Measurements from ENCODE around the gene CELF2. TPM values are rescaled to one million over a fixed set of nuclear protein-coding genes. Genes with fewer than 3 reads are reported as not detected.

The CELF2 gene
- total and polyA plus RNA-seq, 2 experiments from 2014 or later: 16.6 to 26.9 TPM

- no peak overlapping the region for H2AFZ ChIP-seq
Measured at GRCh38 chr10:11064832-11065231, 47.2 kb downstream of the CELF2 start.

GRCh38 chr10:11065567-11065966 lies 47.9 kb downstream of the CELF2 start:
- Histone ChIP-seq H3K27me3 (no peaks in the 10 kb centered on the region), H3K36me3 (replicated peaks; ENCODE audit: insufficient read depth, low read depth) (no peaks in the 10 kb centered on the region), H2AFZ (no peak overlapping the region), H3K4me2 (no peak overlapping the region), H3K27ac (no peak overlapping the region), H3K4me3 (no peak overlapping the region), H3K4me1 (ENCODE audit: insufficient read depth) (no peaks in the 10 kb centered on the region), H3K9me2 (replicated peaks; ENCODE audit: insufficient read depth) (no peaks in the 10 kb centered on the region), H3K9me3 (ENCODE audit: low read depth) (no peaks in the 10 kb centered on the region), H3K79me2 (no peaks in the 10 kb centered on the region), H4K20me1 (ENCODE audit: insufficient read depth, poor library complexity, severe bottlenecking) (no peaks in the 10 kb centered on the region)
- WGBS (ENCODE audit: low lambda C conversion rate, missing lambda C conversion rate): 93% methylated on average over 4 of the region's 4 CpGs
- TF ChIP-seq EZH2phosphoT487 (IDR thresholded peaks at IDR 0.05; ENCODE audit: low read depth, severe bottlenecking, unreplicated experiment) (no peak), CTCF (IDR thresholded peaks at IDR 0.05; ENCODE audit: poor library complexity) (no peak), EZH2 (IDR thresholded peaks at IDR 0.05; ENCODE audit: borderline replicate concordance) (no peak)
- no peak for DNase-seq (ENCODE audit: low spot score)

More at GRCh38 chr10:11064832-11065231, 47.2 kb downstream of the CELF2 start:
- Histone ChIP-seq H3K36me3 (replicated peaks; ENCODE audit: insufficient read depth, low read depth) (no peaks in the 10 kb centered on the region), H3K4me3 (no peak overlapping the region), H3K4me1 (ENCODE audit: insufficient read depth) (no peaks in the 10 kb centered on the region), H3K27me3 (no peaks in the 10 kb centered on the region), H3K27ac (no peak overlapping the region), H3K9me3 (ENCODE audit: low read depth) (no peaks in the 10 kb centered on the region), H3K9me2 (replicated peaks; ENCODE audit: insufficient read depth) (no peaks in the 10 kb centered on the region), H4K20me1 (ENCODE audit: insufficient read depth, poor library complexity, severe bottlenecking) (no peaks in the 10 kb centered on the region), H3K79me2 (no peaks in the 10 kb centered on the region), H3K4me2 (no peak overlapping the region)
- WGBS (ENCODE audit: low lambda C conversion rate, missing lambda C conversion rate): 83% methylated on average over 4 of the region's 4 CpGs
- TF ChIP-seq EZH2 (IDR thresholded peaks at IDR 0.05; ENCODE audit: borderline replicate concordance) (no peak), EZH2phosphoT487 (IDR thresholded peaks at IDR 0.05; ENCODE audit: low read depth, severe bottlenecking, unreplicated experiment) (no peak), CTCF (IDR thresholded peaks at IDR 0.05; ENCODE audit: poor library complexity) (no peak)
- no peak for DNase-seq (ENCODE audit: low spot score)

GRCh38 chr10:11066520-11066919 lies 48.8 kb downstream of the CELF2 start:
- no peak overlapping the region for H3K4me2 ChIP-seq
- TF ChIP-seq EZH2phosphoT487 (IDR thresholded peaks at IDR 0.05; ENCODE audit: low read depth, severe bottlenecking, unreplicated experiment) (no peak), EZH2 (IDR thresholded peaks at IDR 0.05; ENCODE audit: borderline replicate concordance) (no peak), CTCF (IDR thresholded peaks at IDR 0.05; ENCODE audit: poor library complexity) (no peak)
- no peaks in the 10 kb centered on the region for H4K20me1 ChIP-seq (ENCODE audit: insufficient read depth, poor library complexity, severe bottlenecking)
- H3K27ac ChIP-seq: no peak overlapping the region
- H3K9me3 ChIP-seq (ENCODE audit: low read depth): no peaks in the 10 kb centered on the region
- no peak for DNase-seq (ENCODE audit: low spot score)
- no peaks in the 10 kb centered on the region for H3K4me1 ChIP-seq (ENCODE audit: insufficient read depth)
- no peaks in the 10 kb centered on the region for H3K27me3 ChIP-seq
- no peak overlapping the region for H2AFZ ChIP-seq
- H3K9me2 ChIP-seq (replicated peaks; ENCODE audit: insufficient read depth): no peaks in the 10 kb centered on the region
- H3K4me3 ChIP-seq: no peak overlapping the region
- no peaks in the 10 kb centered on the region for H3K36me3 ChIP-seq (replicated peaks; ENCODE audit: insufficient read depth, low read depth)
- no peaks in the 10 kb centered on the region for H3K79me2 ChIP-seq
- WGBS (ENCODE audit: low lambda C conversion rate, missing lambda C conversion rate): 82% methylated on average over 4 of the region's 4 CpGs

Data from hepatocyte (in vitro differentiated cells).